HG02981 (cell line): ENCODE data around the gene PLCH1.

Experiments used
- ATAC-seq: cut with Tn5 transposase; IDR thresholded peaks from one replicate; pipeline ENCODE4 v1.9.1; 2021; ENCODE audit warnings: mild to moderate bottlenecking, moderate library complexity; ENCODE audit not compliant: unreplicated experiment

PLCH1 gene

DNA sequence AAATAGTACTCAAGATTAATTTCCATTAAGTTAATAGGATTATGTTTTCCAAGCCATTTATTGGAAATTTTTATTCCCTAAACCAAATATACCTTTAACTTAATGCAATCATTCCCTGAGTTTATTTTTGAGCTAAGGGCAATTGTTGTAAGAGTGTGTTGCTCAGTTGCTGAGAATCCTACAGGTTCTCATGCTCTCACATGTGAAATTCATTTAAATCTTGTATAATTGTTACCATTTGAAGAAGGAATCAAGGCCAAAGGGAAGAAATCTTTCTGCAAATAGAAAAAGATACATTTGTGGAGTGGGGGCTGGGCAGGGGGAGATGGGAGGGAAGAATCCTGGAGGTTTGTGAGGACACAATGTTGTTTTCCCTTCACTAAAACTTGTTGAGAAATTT, 248.7 kb downstream of the PLCH1 start:
- ATAC-seq: no peak

DNA sequence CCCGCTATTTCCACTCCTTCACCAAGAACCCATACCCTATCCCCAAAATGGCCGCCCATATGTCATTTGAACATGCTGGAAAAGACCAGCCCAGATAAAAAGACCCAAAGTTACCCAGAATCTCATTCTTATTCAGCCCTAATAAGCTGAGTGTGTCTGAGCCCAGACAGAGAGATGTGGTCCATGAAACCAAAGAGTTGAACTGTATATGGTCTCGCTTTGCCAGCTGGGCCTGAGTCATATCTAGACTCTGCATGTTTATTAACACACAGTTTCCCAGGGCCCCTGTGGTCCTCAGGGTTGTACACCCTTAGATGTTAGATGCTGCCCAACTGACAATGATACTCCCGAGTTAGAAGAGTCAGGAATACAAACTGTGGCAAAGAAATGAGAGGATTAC, 249.5 kb downstream of the PLCH1 start:
- peak; percentile 84 for ATAC-seq

DNA sequence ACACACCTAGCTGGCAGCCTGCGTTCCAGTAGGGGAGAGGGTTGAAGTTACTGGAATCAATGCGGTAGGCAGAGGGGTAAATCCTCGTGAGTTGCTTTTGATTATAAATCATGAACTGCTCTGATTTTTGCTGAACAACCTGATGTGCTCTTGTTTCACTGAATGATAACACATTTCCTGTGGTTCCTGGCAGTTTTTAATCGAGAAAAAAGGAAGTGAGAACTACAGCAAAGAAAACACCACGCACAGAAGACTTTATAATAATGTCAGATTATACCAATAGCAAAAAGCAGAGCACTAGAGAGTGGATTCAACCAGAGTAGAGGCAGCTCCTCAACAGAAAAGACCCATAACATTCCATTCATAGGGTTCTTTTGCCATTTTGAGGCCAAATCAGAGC, 250.5 kb downstream of the PLCH1 start:
- no peak for ATAC-seq

DNA sequence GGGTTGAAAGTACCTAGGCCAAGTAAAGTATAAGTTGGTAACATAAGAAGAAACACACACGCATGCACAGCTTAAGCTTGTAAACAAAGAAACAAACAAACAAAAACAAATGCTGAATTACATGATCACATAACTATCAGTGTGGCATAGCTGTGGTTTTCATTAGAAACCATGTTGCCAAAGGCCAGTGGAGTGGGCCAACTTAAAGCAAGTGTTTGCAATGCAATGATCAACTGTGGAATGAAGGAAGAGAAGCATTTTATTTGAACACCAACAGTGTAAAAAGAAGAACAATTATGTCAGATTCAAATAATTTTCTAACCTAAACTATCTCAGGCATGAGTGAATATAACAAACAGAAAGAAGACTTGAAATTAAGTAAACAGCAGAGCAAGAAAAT, 252.0 kb downstream of the PLCH1 start:
- ATAC-seq: no peak

DNA sequence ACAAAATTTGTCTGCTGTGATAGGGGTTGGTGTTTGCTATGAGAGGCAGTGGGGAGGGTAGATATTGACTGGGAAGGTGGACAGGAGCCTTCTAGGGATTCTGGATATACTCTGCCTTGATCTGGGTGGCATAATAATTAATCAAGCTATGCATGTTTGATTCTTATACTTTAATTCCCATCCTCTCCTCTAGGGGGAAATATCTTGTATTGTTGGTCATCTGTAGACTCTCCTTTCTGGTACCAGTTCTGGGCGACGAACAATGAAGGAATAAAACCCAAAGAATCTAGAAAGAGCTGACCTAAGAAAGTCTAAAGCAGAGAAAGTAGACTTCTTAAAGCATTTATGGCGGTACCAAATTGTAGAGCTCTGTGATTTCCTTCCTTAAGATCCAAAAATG, 253.2 kb downstream of the PLCH1 start:
- no peak for ATAC-seq

DNA sequence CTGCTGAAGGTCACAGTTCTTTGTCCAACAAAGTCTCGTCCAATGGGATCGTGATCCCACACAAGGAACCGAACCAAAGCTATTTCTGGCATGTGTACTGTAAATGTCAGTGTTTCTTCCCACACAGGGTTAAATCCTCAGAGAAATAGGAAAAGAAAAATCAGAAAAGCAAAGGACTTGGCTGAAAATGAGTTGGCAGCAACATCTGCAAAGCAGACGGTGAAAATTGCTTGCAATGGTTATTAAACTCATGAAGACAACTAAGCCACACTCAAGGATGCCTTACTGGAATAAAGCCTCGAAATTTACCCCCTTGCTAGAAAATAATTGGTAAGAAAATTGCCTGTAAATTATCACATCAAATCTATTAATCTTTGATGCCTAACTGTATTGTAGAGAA, 256.2 kb downstream of the PLCH1 start:
- ATAC-seq: no peak

DNA sequence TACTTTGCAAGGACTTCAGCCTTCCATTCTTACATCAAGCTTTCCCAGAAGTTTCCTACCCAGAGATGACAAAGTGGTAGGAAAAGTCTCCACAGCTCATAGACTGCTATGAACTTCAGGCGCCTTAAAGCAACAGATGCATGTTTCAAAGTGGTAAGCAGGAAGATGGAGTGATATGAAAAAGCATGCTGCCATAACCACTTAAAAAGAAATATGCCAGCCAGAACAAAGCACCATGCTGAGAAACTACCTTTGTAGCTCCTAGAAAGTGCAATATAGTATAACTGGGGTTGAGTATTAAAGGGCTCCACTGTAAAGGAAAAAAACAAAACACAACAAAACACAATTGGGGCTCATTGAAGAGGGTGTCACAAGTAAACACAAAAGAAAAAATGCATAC, 259.0 kb downstream of the PLCH1 start:
- ATAC-seq: no peak

DNA sequence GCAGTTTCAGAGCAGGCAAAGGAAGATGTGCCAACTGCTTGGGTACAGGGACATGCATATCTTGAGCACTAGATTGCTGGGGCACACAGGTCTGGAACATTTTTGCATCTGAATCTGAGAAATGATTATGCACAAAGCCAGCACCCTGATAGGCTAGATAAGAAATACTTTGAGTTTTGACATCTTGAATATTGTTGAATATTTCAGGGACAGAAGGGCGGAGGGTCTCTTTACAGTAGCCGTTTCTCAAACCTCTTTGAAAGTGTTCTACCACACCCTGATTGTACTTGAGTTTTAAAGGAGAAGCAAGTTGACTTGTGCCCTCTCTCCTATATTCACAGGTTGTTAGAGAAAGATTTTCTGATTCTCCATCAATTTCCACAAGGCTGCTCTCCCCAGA, 263.3 kb downstream of the PLCH1 start:
- ATAC-seq: no peak

DNA sequence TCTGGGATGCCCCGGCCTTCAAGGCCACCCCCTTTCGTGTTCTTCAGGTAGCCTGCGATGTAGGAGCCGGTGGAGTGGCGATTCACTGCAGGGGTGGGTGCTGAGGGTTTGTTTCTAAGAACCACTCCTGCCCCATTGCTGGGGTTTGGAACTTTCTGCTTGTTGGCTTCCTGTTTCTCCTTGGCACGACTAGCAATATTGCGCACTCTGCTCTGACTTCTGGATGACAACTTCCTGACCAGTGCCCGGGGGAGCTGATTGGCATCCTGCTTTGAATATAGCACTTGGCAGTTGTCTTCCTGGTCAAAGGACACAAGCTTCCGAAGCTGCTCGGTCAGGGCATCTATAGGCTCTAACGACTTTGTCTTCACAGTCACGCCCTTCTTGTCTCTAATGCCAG, 263.8 kb downstream of the PLCH1 start:
- no peak for ATAC-seq

DNA sequence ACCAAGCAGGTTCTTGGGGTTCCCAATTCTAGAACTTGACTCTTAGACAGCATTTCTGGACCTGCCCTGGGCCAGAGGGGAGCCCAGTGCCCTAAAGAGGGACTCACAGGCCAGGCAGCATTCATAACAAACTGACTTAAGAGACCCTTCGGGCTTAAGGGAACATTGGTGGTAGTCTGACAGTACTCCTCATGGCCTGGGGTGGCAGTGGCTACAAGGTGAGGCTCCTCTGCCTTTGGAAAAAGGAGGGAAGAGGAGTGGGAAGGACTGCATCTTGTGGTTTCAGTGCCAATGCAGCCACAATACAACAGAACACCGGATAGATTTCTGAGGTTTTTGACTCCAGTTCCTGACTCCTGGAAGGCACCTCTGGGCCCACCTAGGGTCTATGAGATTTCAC, 279.2 kb downstream of the PLCH1 start:
- no peak for ATAC-seq

DNA sequence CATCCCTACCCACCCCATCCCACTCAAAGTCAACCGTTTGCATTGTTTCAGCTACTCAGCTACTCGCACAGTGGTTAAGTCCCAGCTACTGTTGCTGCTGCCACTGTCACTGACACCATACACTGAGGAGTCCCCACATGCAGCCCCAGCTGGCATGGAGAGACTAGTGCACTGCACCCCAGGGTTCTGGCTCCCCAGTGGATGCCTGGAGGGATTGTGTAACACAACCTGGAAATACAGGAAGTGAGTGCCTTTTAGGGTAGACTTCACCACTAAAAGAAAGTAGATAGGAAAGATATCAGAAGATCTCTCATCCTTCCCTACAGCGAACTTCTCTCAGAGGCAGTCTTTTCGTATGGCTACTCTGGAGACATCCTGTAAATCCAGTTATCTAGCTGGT, 282.2 kb downstream of the PLCH1 start:
- no peak for ATAC-seq

DNA sequence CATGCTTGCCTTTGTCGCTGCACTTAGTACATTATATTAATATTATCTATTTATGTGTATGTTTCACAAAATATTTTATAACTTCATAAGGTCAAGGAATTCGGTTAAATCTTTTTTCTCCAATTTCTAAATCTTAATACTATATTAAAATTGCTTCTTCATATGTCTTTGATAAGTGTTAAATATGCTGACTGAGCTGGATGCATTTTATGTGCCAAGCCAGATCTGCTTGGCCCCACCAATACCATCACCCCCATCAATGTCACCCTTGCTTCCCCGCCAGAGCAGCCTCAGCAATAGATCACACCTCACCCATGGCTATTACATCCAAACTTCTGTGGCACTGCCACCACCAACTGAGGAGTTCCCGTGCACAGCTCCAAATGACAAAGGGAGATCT, 287.3 kb downstream of the PLCH1 start:
- no peak for ATAC-seq

DNA sequence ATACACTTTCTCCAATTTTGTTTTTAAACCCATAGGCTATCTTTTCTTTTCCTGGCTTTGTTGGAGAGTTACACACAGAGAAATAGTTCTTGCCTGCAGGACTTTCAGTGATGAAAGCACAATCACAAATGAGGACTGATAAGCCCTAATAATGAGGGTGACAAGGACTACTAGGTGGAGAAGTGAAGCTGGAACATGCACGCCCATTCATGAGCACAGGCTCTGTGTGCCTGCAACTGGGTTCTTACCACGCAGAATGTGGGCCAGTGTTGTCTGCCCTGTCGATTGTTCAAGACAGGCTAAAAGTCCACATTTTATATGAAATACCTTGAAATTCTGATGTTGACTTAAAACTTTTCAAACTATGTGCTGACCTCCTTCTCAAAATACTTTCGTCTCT, 289.1 kb downstream of the PLCH1 start:
- ATAC-seq: no peak

DNA sequence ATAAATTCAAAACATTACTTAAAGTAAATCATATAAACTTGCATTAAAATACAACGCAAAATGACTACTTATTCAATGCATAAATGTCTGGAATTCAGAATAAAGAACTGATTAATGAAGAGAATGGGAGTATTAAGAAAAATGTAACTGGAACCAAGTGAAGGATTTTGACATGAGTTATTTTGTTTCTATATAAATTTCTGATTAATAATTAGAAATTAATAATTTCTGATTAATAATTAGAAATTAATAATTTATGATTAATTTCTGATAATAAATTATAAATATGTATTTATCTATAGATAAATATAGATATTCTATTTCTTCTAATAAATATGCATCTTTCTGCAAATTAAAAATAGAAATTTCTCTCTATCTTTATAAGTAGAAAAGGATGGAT, 291.4 kb downstream of the PLCH1 start:
- no peak for ATAC-seq

DNA sequence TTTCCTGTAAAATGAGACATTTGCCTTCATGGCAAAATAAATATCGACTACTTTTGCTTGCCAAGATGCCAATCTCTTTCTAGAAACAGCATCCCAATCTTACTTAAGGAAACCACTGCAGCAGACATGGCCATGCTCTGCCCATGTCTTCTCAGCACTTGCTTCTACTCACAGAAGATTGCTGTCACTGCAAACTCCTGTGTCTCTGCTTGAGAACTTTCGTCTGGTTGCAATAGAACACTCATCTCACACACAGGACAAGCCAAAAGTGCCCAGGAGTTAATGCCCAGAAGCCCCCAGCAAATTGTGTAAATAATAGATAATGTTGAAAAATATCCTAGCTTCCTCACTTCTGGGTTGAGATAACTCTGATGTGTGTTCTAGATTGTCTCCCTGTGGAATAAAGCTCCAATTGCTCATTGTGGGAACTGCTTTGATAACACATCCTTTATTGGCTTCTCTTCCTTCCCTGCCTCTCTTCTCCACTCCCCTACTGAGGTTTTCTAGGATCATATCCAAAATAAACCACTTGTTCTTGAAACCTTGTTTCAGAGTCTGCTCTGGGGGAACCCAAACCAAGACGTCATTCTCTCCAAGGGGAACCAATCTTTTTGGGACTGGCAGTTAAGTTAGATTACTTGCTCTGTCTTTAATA, 295.1 kb downstream of the PLCH1 start:
- ATAC-seq: no peak

DNA sequence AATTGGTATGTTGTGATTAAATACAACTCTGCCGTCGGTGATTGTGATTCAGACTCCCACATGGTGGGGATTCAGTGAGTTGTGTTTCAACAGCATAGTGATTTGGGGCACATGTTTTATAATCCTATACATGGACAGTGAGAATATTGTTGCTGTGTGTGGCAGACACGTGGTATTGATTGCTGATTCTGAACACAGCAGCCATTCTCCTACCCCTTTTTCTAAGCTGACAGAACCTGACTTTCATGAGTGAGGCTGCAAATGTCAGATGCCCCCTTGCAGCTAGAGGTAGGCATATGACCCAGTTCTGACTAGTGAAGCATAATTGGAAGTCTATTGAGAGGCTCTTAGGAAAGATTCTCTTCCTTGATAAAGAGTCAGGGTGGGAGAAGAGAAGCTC, 296.3 kb downstream of the PLCH1 start:
- ATAC-seq: no peak

DNA sequence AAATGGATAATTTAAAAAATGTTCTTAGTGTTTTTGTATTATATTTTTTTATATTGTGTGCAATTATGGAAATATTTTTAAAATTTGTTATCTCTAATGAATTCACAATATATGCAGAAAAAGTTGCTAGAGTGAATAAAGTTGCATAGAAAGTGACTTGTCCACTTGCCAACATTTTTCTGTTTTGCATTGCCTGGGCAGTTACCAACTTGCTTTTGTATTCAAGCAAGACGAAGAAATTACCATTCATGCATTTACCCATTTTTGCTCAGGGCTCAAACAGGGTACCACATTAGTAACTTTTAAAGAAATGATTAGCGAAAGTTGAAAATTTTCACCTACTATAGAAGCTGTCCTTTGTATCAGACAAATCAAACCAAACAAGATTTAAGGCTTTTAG, 298.5 kb downstream of the PLCH1 start:
- no peak for ATAC-seq

DNA sequence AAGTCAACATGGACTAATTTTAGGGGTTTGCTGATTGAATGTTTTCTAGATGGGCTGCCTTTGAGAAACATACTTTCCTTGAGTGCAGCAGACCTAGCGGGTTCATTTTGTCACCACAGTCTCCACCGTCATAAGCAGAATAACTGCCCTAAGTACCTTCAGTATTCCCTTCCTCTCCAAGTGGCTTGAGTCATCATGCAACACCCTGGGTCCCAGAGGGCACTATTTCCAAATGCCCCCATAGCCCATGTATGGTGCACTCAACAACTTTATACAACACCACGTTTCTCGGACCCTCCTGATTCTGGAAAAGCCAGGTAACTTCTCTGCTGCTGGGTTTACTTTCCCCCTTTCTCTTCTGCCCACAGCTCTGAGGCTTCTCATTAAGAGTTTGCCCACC, 300.1 kb downstream of the PLCH1 start:
- ATAC-seq: no peak

DNA sequence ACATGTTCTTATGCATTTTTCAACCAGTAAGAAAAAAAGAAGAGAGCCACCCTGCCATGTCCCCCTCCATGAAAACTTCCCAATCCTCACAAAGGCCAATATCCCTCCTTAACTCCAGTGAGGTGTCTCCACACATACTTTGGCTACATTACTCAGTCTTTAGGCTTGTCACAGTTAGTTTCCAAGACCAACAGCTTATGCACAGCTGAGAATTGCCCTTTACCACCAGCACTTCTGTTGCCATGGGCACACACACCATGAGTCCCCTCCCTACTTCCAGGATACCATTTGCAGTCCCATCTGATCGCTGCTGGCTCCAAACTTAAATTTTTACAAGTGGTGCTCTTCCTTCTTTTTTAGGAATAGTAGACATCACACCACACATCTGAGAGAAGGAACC, 301.1 kb downstream of the PLCH1 start:
- no peak for ATAC-seq

DNA sequence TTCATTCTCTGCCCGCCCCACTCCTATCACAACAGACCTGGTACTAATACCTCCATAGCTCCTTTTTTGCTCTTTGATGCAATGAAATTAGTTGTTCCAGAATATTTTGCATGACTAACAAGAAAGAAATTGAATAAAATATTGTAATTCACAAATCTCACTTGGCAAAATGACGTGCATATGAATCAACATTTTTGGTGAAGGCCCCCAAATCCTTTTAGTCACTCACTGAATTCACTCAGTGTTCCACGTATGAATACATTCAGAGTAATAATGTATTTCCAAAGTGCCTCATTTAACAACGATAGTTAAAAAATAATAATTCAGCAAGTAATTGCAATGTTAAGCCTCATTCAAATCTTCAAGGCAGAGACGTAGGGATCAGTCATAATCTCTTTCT, 302.8 kb downstream of the PLCH1 start:
- ATAC-seq: no peak

DNA sequence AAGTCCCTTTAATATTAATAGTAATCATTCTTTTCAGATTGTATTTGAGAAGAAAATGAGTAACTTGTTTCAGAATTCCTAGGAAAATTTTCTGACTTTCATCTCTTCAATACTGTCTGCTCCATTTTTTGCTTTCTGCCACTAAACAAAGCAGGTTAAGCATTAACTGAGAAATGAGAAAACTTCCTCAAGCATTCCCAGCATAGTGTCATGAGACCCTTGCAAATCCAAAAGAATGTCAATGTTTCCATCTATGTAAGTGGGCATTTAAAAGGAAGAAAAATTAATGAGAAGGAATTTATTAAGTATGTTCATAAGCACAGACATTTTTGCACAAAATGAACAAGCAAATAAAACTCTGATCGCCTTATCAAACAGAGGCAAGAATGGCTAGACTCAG, 303.4 kb downstream of the PLCH1 start:
- no peak for ATAC-seq

DNA sequence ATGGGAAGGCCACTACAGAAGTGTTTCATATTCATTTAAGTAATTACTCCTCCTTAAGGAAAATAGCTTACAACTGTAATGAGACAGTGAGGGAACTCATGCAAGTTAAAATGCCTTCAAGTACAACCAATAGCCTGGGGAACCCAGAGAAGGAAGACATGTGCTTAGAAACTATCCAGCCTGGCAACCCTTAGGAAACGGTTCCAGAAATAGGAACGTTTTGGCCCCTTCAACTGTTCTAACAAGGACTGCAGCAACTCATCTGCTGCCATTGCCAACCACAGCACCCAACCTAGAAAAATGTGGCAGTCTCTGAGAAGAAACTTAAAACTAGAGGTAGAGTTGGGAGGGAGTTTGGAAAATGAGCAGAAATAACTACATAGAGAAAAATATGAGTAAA, 303.8 kb downstream of the PLCH1 start:
- no peak for ATAC-seq

DNA sequence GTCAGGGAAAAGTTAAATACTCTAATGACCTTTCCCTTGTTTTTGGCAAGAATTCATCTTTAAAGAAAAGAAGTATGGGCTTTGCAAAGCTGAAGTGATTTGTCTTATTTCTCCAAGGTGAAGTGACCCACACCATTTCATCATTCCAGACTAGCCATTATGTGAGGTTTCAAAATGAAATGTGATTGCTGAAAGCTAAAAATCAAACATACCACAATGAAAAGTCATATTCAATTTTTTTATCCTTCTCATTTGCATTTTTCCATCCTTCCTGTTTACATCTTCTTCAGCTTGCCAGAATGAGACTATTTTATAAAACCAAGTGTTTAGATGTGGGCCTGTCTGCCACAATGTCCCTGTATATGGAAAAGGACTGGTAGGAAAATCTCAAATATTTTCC, 309.1 kb downstream of the PLCH1 start:
- ATAC-seq: no peak
